Tibial artery (tissue), 4 donors: ENCODE data around the gene RUVBL2.

Source experiments
- DNase-seq, 2 donors: peaks; one replicate each; pipeline ENCODE4 v3.0.0-alpha.2; 2019
- H3K27ac ChIP-seq, 2 donors: fragments of 200-600 bp; sonication (generic) in 1 of 2; 1 replicate in 1 of 2; 2 replicates in 1 of 2; pipeline ENCODE4 v1.5.1; 2018 to 2019; ENCODE audit warnings: mild to moderate bottlenecking in 1 of 2
- H3K27me3 ChIP-seq, 2 donors: fragments of 200-600 bp; sonication (generic) in 1 of 2; one replicate each; pipeline versions ENCODE4 v1.5.1 to v1.6.0; 2016 to 2019
- H3K36me3 ChIP-seq, 3 donors: fragments of 200-600 bp; sonication (generic) in 2 of 3; one replicate each; pipeline ENCODE4 v1.5.1; 2016 to 2019; ENCODE audit warnings: mild to moderate bottlenecking in 2 of 3
- H3K4me1 ChIP-seq, 4 donors: fragments of 200-600 bp; sonication (generic) in 2 of 4; 1 replicate in 3 of 4; 2 replicates in 1 of 4; pipeline ENCODE4 v1.5.1; 2016 to 2019
- H3K4me3 ChIP-seq, 2 donors: fragments of 200-600 bp; sonication (generic) in 1 of 2; 1 replicate in 1 of 2; 2 replicates in 1 of 2; pipeline ENCODE4 v1.5.1; 2018 to 2019; ENCODE audit warnings: mild to moderate bottlenecking in 2 of 2
- H3K9me3 ChIP-seq, 3 donors: fragments of 200-600 bp; sonication (generic) in 1 of 3; one replicate each; pipeline ENCODE4 v1.5.1; 2016 to 2019
- CTCF ChIP-seq, 2 experiments: fragments of 200-600 bp in 1 of 2; fragments of 450-650 bp in 1 of 2; IDR thresholded peaks; one replicate each; pipeline ENCODE4 v1.5.1; 2017 to 2019; ENCODE audit warnings: antibody characterized with exemption in 2 of 2, mild to moderate bottlenecking in 1 of 2, moderate library complexity in 1 of 2
- intact Hi-C: fragments of 100-400 bp; cut with DNase I; formaldehyde crosslinking; loops from one replicate; pipeline ENCODE4 v1.15.0; 2023; ENCODE audit warnings: low total_unique reads

RUVBL2 gene

GRCh38 chr19:48950159-48950558, 43.5 kb upstream of the RUVBL2 start:
- Histone ChIP-seq H3K4me3 (no peak overlapping the region), H3K27me3 (no peaks in the 10 kb centered on the region), H3K36me3 (no peaks in the 10 kb centered on the region), H3K9me3 (no peaks in the 10 kb centered on the region), H3K4me1 (peaks cover 0 to 8% (median 5%) of the 10 kb centered on the region in 4 donors), H3K27ac (no peak overlapping the region)
- no peak for TF ChIP-seq CTCF (IDR thresholded peaks at IDR 0.05)
- intact Hi-C loops = no loop called here
- DNase-seq = no peak

- H3K27ac ChIP-seq = no peak overlapping the region
- intact Hi-C loops = no loop called here
Observed at GRCh38 chr19:48950830-48951519, 42.7 kb upstream of the RUVBL2 start.

GRCh38 chr19:48953141-48953540, 40.5 kb upstream of the RUVBL2 start:
- peak overlapping the region in 1 of 2 donors; percentile 91 for H3K27ac ChIP-seq
- peaks cover 0 to 5% (median 0%) of the 10 kb centered on the region in 3 donors for H3K36me3 ChIP-seq
- DNase-seq = no peak
- no peaks in the 10 kb centered on the region for H3K27me3 ChIP-seq
- H3K4me1 ChIP-seq = peaks cover 0 to 20% (median 15%) of the 10 kb centered on the region in 4 donors
- no peaks in the 10 kb centered on the region for H3K9me3 ChIP-seq
- intact Hi-C loops = no loop called here
- TF ChIP-seq CTCF (IDR thresholded peaks at IDR 0.05) = no peak
- no peak overlapping the region for H3K4me3 ChIP-seq

More at GRCh38 chr19:48950830-48951519, 42.7 kb upstream of the RUVBL2 start:
- TF ChIP-seq CTCF (IDR thresholded peaks at IDR 0.05) = no peak
- no peak overlapping the region for H3K4me3 ChIP-seq
- no peaks in the 10 kb centered on the region for H3K36me3 ChIP-seq
- DNase-seq = no peak
- peaks cover 0 to 16% (median 13%) of the 10 kb centered on the region in 4 donors for H3K4me1 ChIP-seq
- H3K9me3 ChIP-seq = no peaks in the 10 kb centered on the region
- no peaks in the 10 kb centered on the region for H3K27me3 ChIP-seq

- H3K27ac ChIP-seq = peak overlapping the region; percentile 91 to 94
Observed at GRCh38 chr19:48953990-48954594, 39.6 kb upstream of the RUVBL2 start.

More at GRCh38 chr19:48953990-48954594, 39.6 kb upstream of the RUVBL2 start:
- Histone ChIP-seq H3K27me3 (no peaks in the 10 kb centered on the region), H3K4me3 (peak overlapping the region; percentile 79 to 99), H3K9me3 (no peaks in the 10 kb centered on the region), H3K4me1 (peaks cover 0 to 20% (median 15%) of the 10 kb centered on the region in 4 donors), H3K36me3 (peaks cover 0 to 5% (median 0%) of the 10 kb centered on the region in 3 donors)
- intact Hi-C loops = no loop called here
- TF ChIP-seq CTCF (IDR thresholded peaks at IDR 0.05) = no peak
- DNase-seq = no peak
